ENCODE measurements around the gene CUL9.

DNA sequence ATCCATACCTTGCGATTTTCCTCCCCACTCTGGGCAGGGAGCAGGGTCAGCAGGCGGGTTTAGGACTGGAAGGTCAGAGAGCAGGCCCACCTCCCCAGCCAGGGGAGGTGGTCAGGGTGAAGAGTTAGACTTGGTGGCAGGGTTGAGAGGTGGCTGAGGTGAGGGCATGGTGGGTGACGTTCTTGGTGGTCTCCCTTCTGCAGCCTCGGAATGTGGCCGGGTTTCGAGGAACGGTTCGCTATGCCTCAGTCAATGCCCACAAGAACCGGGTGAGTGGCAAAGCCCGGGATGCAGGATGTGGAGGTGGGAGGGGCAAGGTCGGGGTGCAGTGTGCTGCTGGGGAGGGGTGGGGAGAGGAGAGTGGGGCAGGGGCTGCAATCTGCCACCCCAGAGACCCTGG, 72.8 kb downstream of the CUL9 start:
- TF ChIP-seq CREB1 (CRISPR knock-in tag; IDR thresholded peaks at IDR 0.05; ENCODE audit: low read depth) (no peak), POLR2AphosphoS5 (IDR thresholded peaks at IDR 0.05; ENCODE audit: low read depth) (no peak), ZNF331 (CRISPR knock-in tag; IDR thresholded peaks at IDR 0.05; ENCODE audit: low read depth) (no peak), EZH2phosphoT487 (IDR thresholded peaks at IDR 0.05; ENCODE audit: unreplicated experiment) (no peak), EZH2 (IDR thresholded peaks at IDR 0.05; ENCODE audit: low read depth, unreplicated experiment) (no peak), NANOG (IDR thresholded peaks at IDR 0.05; ENCODE audit: borderline replicate concordance) (no peak), STAT1 (IDR thresholded peaks at IDR 0.05; ENCODE audit: unreplicated experiment) (no peak), JUNB (IDR thresholded peaks at IDR 0.05; ENCODE audit: unreplicated experiment) (no peak), ZNF114 (CRISPR knock-in tag; IDR thresholded peaks at IDR 0.05) (no peak)
- TF ChIP-seq, protein P1, sequence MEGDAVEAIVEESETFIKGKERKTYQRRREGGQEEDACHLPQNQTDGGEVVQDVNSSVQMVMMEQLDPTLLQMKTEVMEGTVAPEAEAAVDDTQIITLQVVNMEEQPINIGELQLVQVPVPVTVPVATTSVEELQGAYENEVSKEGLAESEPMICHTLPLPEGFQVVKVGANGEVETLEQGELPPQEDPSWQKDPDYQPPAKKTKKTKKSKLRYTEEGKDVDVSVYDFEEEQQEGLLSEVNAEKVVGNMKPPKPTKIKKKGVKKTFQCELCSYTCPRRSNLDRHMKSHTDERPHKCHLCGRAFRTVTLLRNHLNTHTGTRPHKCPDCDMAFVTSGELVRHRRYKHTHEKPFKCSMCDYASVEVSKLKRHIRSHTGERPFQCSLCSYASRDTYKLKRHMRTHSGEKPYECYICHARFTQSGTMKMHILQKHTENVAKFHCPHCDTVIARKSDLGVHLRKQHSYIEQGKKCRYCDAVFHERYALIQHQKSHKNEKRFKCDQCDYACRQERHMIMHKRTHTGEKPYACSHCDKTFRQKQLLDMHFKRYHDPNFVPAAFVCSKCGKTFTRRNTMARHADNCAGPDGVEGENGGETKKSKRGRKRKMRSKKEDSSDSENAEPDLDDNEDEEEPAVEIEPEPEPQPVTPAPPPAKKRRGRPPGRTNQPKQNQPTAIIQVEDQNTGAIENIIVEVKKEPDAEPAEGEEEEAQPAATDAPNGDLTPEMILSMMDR (conservative IDR thresholded peaks at IDR 0.05; ENCODE audit: low read depth in 2 of 2), result no peak
- TF ChIP-seq, protein P2, sequence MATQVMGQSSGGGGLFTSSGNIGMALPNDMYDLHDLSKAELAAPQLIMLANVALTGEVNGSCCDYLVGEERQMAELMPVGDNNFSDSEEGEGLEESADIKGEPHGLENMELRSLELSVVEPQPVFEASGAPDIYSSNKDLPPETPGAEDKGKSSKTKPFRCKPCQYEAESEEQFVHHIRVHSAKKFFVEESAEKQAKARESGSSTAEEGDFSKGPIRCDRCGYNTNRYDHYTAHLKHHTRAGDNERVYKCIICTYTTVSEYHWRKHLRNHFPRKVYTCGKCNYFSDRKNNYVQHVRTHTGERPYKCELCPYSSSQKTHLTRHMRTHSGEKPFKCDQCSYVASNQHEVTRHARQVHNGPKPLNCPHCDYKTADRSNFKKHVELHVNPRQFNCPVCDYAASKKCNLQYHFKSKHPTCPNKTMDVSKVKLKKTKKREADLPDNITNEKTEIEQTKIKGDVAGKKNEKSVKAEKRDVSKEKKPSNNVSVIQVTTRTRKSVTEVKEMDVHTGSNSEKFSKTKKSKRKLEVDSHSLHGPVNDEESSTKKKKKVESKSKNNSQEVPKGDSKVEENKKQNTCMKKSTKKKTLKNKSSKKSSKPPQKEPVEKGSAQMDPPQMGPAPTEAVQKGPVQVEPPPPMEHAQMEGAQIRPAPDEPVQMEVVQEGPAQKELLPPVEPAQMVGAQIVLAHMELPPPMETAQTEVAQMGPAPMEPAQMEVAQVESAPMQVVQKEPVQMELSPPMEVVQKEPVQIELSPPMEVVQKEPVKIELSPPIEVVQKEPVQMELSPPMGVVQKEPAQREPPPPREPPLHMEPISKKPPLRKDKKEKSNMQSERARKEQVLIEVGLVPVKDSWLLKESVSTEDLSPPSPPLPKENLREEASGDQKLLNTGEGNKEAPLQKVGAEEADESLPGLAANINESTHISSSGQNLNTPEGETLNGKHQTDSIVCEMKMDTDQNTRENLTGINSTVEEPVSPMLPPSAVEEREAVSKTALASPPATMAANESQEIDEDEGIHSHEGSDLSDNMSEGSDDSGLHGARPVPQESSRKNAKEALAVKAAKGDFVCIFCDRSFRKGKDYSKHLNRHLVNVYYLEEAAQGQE (IDR thresholded peaks at IDR 0.05; ENCODE audit: unreplicated experiment), result no peak
- TF ChIP-seq, protein P3, sequence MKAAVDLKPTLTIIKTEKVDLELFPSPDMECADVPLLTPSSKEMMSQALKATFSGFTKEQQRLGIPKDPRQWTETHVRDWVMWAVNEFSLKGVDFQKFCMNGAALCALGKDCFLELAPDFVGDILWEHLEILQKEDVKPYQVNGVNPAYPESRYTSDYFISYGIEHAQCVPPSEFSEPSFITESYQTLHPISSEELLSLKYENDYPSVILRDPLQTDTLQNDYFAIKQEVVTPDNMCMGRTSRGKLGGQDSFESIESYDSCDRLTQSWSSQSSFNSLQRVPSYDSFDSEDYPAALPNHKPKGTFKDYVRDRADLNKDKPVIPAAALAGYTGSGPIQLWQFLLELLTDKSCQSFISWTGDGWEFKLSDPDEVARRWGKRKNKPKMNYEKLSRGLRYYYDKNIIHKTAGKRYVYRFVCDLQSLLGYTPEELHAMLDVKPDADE (IDR thresholded peaks at IDR 0.05), result no peak
